OCI-LY3 (cell line): ENCODE measurements around the gene AGBL4.

ENCODE experiments used
- CTCF ChIP-seq: fragments of 200-600, 300-600 bp; sonication (generic); IDR thresholded peaks from 2 replicates; pipeline ENCODE4 v1.5.1; 2014; ENCODE audit warnings: antibody characterized with exemption, low read length, low read depth
- EZH2phosphoT487 ChIP-seq: fragments of 200-600 bp; shearing (Covaris generic); IDR thresholded peaks from 2 replicates; pipeline ENCODE4 v1.6.1; 2018; ENCODE audit warnings: antibody characterized with exemption, mixed run types, low read depth

GRCh38 chr1:49106445-49106844 lies 917.3 kb downstream of the AGBL4 start:
- TF ChIP-seq EZH2phosphoT487, result no peak
- no peak for TF ChIP-seq CTCF
